GM21717 (cell line): ENCODE results near the gene TIGD4.

ENCODE experiments used
- ATAC-seq: cut with Tn5 transposase; IDR thresholded peaks from one replicate; pipeline ENCODE4 v1.9.1; 2021; ENCODE audit warnings: mild to moderate bottlenecking, moderate library complexity; ENCODE audit not compliant: unreplicated experiment

TIGD4 gene

DNA sequence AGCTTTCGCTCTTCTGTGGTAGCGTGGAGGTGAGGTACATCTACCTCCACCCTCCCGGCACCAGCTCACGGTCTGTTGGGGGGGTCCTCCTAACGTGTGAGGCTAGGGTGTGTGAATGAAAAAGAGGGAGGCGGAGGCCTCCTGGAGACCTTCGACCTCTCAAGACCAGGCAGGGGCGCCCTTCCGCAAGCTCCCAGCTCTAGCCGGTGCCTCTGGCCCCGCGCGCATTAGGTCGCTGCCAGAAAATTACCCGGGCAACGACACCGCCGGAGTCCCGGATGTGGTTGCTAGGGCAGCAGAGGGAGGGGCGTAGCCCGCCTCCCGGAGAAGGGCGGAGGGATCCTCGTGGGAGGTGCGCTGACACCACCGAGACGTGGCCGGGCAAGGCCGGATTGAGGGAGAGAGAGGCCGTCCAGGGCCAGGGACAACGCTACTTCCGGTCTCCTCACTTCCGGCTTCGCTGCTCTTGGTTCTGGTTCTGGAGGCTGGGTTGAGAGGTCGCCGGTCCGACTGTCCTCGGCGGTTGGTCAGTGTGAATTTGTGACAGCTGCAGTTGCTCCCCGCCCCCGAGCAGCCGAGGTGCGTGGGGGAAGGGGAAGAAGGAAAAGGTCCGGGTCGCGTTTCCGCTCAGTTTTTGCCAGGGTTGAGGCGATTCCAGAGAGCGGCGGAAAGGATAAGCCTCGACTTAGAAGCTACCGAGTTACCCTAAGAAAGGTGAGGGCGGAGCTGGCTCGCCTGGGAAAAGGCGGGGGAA, at the start of gene TIGD4, which contains the start of gene ARFIP1:
TSS of gene TIGD4 (minus strand) at position 218 of the 754 bp plus-strand sequence. CDS start 8,726 bp downstream, outside the sequence.
TSS of gene ARFIP1 (plus strand) at position 442 of the 754 bp plus-strand sequence. CDS start 49,680 bp downstream, outside the sequence.
- ATAC-seq: peak; percentile 90

DNA sequence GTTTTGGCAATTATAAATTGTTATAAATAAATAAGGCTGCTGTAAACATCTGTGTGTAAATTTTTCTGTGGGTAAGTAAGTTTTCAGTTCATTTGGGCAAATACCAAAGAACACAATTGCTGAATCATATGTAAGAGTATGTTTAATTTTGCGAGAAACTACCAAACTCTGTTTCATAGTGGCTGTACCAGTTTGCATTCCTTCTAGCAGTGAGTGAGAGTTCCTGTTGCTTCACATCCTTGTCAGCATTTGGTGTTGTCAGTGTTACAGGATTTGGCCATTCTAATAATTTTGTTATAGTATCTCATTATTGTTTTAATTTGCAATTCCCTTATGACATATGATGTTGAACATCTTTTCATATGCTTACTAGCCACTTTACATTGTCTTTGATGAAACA, 48.6 kb upstream of the TIGD4 start:
- ATAC-seq: no peak

DNA sequence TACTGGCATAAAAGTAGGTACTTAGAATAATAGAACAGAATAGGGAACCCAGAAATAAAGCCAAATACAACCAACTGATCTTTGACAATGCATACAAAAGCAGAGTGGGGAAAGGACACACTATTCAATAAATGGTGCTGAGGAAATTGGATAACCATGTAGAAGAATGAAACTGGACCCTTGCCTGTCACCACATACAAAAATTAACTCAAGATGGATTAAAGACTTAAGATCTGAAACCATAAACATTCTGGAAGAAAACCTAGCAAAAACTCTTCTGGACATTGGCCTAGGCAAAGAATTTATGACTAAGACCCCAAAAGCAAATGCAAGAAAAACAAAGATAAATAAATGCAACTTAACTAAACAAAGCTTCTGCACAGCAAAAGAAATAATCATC, 45.8 kb upstream of the TIGD4 start:
- ATAC-seq: no peak

DNA sequence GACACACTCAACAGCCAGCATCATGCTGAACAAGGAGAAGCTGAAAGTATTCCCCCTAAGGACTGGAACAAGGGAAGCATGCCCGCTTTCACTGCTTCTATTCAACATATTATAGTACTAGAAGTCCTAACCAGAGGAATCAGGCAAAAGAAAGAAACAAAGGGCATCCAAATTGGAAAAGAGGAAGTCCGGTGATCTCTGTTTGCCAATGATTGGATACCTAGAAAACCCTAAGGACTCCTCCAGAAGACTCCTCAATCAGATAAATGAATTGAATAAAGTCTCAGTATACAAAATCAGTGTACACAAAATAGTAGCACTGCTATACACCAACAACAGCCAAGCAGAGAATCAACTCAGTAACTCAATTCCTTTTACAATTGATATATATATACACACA, 45.0 kb upstream of the TIGD4 start:
- no peak for ATAC-seq

DNA sequence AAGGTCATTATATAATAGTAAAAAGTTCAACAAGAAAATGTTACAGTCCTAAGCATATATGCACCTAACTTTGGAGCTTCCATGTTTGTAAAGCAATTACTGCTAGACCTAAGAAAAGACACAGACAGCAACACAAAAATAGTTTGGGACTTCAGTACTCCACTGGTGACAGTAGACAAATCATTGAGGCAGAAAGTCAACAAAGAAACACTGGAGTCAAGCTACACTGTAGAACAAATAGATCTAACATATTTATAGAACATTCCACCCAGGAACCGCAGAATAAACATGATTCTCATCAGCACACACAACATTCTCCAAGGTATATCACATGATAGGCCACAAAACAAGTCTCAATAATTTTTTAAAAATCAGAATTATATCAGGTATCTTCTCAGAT, 42.8 kb upstream of the TIGD4 start:
- ATAC-seq: no peak

DNA sequence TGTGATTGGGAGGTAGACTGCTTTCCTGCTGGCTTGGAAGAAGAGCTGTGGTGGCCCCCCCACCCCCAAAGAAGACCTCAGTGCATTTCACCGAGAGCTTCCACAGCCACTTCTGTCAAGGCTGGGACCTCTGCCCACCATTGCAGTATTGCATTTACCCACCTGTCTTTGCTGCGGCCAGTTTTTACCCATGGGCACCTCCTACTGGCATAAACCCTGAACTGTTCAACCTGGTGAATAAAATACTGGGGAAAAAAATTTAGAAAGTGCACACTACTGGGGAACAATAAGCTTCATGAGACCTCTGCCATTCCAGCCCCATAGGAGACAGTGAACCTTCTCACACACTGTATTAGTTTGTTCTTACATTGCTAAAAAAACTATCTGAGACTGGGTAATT, 40.5 kb upstream of the TIGD4 start:
- no peak for ATAC-seq

DNA sequence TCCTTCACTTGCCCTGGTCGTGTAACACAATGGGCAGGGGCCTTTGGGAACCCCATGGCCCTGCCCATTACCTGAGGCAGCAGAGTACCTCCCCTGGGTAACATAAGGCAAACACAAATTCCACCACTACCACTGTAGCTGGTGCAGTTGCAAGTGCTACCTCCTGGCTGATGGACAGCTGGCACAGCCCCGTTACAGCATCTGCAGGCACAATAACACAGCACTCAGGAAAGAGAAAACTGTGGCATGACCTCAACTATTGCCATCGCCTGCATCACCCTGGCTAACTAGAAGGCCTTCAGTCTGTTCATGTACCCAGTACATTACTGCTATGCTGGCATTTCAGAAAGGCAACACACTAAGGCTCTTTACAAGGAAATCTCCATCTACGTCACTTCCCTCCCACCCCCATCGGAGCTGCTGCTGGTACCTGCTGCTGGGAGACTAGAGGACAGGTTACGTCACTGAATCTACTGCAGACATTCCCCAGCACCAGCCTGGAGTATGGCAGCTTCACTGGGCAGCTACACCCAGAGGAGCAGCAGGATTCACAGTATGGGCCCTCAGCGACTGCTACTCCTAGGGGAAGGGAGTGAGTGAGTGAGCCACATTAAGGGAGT, 39.6 kb upstream of the TIGD4 start:
- no peak for ATAC-seq

DNA sequence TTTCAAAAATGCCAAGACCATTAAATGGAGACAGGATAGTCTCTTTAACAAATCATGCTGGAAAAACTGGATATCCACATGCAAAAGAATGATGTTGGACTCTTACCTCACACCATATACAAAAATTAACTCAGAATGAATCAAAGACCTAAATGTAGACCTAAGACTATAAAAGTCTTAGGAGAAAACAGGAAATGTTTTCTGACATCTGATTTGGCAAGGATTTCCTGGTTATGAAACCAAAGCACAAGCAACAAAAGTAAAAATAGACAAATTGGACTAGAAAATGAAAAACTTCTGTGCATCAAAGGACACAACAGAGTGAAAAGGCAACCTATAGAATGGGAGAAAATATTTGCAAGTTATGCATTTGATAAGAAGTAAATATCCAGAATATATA, 37.8 kb upstream of the TIGD4 start:
- no peak for ATAC-seq

DNA sequence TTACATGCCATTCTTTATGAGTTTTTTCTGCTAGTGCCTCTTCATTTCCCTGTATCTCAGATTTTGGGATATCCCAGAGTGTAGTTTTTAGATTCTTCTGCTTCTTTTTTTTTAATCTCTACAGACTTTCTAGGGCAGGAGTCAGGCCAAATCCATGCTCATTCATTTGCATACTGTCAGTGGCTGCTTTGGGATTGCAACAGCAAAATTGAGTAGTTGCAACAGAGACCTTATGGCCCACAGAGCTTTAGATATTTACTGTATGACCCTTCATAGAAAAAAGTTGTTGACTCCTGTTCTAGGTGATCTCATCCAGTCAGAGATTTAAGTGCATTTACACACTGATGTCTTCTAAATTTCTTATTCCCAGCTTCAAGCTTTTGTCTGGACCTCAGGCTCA, 35.5 kb upstream of the TIGD4 start:
- ATAC-seq: no peak

DNA sequence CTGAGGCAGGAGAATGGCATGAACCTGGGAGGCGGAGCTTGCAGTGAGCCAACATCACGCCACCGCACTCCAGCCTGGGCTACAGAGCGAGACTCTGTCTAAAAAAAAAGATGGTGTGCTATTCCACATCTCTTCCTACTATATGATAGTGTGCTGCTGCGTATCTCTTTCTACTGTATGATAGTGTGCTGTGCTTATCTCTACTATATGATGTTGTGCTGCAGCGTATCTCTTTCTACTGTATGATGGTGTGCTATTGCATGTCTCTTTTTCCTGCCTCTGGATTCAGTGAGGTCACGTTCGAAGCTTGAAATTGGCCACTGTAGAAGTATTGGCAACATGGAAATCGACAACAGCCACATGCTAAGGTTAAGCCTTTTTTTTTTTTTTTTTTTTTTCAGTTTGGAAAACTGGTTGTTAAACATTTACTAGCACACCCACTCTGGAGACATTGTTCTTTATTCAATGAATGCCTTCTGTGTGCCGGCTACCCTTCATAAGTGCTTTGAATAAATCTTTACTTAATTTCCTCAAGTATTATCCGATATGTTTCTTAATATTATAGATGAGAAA, 31.3 kb upstream of the TIGD4 start:
- ATAC-seq: no peak

DNA sequence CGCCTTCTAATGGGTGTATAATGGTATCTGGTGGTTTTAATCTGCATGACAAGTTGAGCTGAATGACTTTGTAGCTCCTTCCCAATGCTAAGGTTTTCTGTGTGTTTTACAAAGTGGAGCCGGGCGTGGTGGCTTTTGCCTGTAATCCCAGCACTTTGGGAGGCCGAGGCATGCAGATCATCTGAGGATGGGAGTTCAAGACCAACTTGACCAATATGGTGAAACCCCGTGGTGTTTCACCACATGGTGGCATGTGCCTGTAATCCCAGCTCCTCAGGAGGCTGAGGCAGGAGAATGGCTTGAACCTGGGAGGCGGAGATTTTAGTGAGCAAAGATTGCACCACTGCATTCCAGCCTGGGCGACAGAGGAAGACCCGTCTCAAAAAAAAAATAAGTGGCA, 29.1 kb upstream of the TIGD4 start:
- no peak for ATAC-seq

DNA sequence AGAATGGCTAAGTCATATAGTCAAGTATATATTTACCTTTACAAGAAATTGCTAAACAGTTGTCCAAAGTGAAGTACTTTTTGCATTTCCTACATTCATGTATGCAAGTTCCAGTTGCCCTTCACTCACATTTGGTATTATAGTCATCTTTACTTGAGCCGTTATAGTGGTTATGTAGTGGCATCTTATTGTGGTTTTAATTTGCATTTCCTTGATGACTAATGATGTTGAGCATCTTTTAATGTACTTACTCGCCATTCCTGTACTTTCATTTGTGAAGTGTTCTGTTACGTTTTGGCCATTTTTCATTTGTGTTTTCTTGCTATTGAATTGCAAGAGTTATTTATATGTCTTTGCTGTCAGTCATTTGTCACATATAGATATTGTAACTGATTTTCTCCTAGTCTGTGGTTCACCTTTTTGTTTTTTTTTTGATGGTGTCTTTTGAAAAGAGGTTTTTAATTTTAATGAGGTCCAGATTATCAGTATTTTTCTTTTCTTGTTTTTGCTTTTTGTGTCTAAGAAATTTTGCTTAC, 27.8 kb upstream of the TIGD4 start:
- ATAC-seq: no peak

DNA sequence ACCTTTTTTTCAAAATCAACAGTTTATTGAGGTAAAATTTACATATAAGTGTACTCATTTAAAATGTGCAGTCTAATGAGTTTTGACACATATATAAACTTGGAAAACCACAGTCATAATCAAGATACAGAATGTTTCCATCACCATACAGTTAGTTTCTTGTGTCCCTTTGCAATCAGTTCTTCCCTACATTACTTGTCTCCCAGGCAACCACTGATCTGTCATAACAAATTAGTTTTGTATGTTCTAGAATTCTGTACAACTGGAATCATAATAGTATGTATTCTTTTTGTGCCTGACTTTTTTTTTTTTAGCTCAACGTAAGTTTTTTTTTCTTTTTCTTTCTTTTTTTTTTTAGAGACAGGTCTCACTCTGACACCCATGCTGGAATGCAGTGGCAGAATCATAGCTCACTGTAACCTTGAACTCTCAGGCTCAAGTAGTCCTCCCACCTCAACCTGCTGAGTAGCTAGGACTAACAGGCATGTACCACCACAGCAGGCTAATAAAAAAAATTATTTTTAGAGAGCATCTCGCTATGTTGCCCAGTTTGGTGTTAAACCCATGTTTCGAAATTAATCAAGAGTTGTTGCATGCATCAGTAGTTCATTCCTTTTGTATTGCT, 27.1 kb upstream of the TIGD4 start:
- ATAC-seq: no peak

DNA sequence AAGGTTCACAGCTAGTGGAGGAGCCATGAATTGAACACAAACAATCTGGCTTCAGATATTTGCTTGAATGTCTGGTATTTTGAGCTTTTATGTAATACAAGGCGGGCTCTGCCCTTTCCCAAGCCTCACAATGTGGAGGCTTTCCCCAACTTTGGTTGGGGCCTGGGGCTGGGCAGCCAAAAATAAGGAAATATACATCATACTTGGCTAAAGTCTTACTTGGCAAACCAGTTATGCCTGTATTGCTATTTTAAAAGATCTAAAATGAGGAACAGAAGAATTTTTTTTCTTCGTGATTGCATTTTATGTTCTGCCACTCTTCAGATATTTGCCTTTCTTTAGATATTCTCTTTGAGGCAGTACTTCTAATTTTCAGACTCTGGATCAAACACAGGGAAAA, 26.3 kb upstream of the TIGD4 start:
- ATAC-seq: no peak

DNA sequence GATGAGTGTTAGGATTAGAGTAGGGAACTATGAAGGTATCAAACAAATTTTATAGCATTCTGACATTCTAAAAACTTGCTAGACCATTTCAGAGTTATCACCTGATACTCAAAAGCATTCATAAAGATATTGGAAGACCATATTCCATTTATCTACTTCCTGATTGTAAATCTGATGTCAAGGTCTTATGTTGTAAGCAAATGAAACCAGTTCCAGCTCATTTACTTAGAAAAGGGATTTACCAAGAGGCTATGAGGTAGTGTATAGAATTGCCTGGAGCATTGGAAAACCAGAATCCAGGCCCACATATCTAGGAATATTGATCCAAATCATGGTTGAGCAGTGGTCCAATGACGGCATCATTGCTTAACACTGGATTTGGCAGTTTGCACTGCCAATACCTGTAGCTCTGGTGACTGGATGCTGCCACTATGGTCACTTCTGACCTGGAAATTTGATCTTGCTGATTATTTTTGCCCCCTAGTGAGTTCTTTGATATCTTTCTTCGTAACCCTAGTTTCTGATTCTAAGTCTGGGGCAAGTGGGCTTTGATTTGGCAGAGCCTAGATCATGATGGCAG, 25.6 kb upstream of the TIGD4 start:
- ATAC-seq: no peak

DNA sequence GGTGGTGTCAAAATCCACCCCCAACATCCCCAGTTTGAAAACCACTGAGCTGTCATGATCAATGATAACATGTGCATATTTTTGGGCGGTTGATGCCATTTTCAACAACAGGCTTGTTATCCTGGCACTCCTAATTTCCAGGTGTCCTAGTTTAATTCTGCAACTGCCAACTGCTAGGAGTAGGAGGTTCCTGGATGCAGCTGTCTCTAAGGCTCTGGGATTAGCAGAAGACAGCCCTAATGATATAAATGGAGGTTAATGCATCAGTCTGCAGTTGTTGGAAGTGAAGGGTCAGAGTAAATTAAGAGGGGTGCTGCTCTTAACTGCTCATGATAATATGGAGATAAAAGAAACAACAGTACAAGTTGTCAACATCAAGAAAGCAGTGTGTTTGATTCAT, 24.0 kb upstream of the TIGD4 start:
- ATAC-seq: no peak

DNA sequence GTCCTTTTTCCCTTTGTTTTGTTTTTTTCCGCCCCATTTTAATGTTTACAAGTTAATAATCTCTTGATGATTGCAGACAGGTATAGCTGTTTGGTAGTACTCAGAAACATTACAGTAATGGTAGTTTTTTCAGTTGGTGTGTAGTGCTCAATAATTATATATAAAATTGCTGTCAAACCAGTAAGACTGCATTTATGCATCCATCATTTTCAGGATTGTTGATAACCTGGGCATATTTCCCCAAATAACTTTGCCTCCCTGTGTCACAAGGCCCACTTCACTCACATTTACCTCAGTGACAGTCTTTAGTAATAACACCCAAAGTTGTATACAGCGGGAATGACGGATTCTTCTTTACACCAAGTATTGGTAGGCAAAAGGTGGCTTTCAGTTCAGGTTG, 16.4 kb upstream of the TIGD4 start:
- no peak for ATAC-seq

DNA sequence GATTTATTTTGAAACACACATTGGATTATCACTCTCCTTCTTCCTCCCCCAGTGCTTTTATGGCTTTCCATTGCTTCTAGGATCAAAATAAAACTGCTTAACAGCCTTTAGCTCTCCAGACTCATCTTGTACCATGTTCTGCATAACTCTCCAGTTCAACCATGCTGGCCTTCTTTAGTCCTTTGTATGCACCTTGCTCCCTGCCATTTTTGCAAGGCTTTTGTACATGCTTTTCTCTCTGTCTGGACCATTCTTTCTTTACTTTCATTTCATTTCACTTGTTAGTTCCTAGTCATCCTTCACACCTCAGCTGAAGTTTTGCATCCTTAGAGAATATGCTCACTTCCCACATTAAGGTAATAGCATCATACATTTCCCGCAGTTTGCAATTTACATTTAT, 7.1 kb upstream of the TIGD4 start:
- no peak for ATAC-seq

DNA sequence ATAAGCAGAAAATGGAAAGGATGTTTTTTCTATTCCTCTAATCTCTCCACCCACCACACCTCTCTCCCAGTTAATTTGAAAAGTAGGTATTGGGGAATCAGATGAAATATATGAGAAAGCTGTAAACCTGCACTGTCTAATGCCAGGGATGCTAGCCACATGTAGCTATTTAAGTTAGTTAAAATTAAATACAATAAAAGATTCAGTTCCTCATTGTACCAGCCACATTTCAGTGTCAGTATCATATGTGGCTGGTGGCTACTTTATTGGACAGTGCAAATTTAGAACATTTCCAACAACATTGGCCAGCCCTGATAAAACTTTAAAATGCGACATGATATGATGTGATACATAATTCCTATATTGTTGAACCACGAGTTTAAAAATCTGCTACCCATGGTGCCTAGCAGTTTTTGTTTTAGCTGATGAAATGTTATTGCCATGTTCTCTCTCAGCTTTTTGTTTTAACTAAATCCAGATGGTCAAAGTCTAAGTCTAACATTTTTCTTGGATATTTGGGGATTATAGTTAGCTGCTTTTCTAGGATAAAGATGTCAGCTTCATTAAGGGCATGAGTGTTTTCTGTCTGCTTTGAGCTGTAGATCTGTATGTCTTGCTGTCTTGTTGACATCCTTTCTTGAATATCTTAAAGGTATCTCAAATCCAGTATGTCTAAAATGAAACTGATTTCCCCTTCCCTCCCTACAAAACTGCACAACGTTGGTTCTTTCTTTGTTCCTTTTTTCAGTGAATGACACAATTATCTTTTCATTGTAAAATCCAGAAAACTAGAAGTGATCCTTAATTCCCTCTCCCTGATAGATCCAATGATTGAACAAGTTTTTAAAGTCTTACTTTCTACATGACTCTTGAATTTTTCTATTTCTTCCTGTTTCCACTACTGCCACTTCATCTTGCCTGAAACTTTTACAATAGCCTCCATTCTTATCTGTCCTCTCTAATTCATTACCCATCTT, 6.4 kb upstream of the TIGD4 start:
- no peak for ATAC-seq
